Ecto neural progenitor cell (in vitro differentiated cells): Measurements from ENCODE around the gene PITHD1.
A peak's percentile ranks its signal among the peaks of the same experiment; 100 is the strongest.
"Not testable (repeated sequence)": the region's sequence is repeated elsewhere in the genome, so short reads cannot be mapped to it uniquely, and the experiment has no call there.

Experiments used
- DNase-seq: peaks from one replicate; pipeline ENCODE4 v3.0.0-alpha.2; 2018; ENCODE audit warnings: low spot score

Gene PITHD1

DNA sequence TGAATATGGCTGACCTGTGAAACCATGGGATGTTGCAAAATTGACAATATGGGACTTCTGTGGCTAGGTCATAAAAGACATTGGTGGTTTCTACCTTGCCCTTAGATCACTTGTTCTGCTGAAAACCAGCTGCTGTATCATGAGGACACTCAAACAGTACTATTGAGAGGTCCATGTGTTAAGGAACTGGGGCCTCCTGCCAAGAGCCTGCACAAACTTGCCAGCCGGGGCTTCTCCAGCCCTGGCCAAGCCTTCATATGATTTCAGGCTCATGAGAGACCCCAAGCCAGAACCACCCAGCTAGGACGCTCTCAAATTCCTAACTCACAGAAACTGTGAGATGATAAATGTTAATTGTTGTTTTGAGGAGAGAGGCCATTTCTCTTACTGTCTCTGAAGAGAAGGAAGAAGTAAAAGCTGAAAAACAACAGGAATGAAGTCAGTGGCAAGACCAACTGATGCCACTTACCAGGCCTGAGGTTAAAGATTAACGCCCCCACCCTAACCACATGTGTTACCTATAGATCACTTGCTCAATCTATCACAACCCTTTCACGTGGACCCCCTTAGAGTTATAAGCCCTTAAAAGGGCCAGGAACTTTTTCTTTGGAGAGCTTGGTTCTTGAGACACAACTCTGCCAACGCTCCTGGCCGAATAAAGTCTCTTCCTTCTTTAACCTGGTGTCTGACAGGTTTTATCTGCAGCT lies 3.9 kb upstream of the PITHD1 start:
- DNase-seq: no peak

DNA sequence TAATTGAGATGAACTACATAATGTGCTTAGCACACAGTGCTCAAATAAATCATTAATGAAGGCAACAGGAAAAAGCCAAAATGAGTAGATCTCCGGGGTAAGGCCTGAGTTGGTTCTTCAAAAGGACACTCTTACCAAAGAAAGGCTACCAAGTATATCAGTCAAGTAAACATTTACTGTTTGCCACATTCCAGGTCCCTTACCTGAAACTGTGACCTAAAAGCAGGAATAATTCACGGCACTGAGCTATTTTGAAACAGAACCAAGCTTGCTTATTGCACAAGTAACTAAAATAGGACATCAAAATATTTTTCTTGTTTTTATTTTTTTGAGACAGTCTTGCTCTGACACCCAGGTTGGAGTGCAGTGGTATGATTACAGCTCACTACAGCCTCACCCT lies 2.0 kb upstream of the PITHD1 start:
- DNase-seq: no peak

GRCh38 chr1:23779826-23780371 lies 1.7 kb downstream of the PITHD1 start:
- DNase-seq: no peak

DNA sequence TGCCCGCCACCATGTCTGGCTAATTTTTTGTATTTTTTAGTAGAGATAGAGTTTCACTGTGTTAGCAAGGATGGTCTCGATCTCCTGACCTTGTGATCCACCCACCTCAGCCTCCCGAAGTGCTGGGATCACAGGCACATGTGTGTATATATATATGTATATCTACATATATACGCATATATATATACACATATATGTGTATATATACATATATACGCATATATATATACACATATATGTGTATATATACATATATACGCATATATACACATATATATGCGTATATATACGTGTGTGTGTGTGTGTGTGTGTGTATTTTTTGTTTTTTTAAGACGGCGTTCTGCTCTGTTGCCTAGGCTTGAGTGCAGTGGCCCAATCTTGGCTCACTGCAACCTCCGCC lies 4.9 kb downstream of the PITHD1 start:
- DNase-seq: not testable (repeated sequence)

GRCh38 chr1:23784846-23785245 lies 6.6 kb downstream of the PITHD1 start:
- DNase-seq: no peak

DNA sequence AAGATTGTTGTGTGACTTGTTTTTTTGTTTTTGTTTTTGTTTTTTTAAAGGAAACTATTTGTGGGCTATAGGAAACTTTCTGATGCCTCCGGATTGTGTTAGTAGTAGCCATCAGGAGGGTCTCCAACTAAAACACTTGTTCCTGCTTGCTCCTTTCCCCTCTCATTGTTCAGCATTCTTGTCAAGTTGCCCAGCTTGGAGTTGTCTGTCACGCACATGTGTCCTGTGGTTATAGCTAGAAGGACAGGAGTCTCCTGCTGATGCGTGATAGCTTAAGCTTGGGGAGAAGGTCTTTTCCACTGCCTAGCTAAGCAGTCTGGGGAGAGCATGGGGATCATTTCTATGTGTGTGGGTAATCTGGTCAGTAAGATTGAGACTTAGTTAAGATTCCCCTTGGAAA lies 9.5 kb downstream of the PITHD1 start:
- DNase-seq: no peak

GRCh38 chr1:23788695-23789094 lies 10.5 kb downstream of the PITHD1 start:
- no peak for DNase-seq

GRCh38 chr1:23790696-23791515 lies 12.7 kb downstream of the PITHD1 start, which contains the start of gene LYPLA2:
Gene LYPLA2, plus strand, starts transcription at chr1:23791145. Its CDS starts 1,538 bp downstream, at chr1:23792683.
- DNase-seq: peak; percentile 92

DNA sequence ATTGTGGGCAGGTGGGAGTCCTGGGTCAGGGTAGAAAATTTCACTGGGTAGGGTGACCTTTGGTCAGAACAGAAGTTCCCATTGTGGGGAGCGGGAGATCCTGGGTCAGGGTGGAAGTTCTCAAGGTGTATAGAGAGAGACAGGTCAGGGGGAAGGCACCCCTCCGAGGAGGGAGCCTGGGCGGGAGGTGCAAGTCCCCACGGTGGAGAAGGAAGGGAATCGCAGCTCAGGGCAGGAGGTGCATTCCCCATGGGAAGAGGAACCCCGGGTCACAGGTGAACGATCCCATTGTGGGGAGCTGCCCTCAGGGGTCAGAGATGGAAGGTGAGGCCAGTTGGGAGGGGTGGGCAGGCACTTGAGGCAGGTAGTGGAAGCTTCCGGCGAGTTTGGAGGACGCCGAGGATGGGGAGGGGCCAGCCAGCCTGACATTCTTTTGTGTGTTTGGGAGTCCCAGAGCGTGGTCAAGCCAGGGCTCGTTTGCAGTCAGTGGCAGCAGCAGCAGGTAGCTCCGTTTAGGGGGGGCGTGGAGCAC lies 13.4 kb downstream of the PITHD1 start:
- no peak for DNase-seq

GRCh38 chr1:23792151-23792945 lies 14.1 kb downstream of the PITHD1 start:
- no peak for DNase-seq

GRCh38 chr1:23793018-23793781 lies 15.0 kb downstream of the PITHD1 start:
- DNase-seq: no peak

- no peak for DNase-seq
These were observed 15.9 kb downstream of the PITHD1 start for GRCh38 chr1:23793861-23794731.

GRCh38 chr1:23794732-23795182 lies 16.5 kb downstream of the PITHD1 start:
- not testable (repeated sequence) for DNase-seq

DNA sequence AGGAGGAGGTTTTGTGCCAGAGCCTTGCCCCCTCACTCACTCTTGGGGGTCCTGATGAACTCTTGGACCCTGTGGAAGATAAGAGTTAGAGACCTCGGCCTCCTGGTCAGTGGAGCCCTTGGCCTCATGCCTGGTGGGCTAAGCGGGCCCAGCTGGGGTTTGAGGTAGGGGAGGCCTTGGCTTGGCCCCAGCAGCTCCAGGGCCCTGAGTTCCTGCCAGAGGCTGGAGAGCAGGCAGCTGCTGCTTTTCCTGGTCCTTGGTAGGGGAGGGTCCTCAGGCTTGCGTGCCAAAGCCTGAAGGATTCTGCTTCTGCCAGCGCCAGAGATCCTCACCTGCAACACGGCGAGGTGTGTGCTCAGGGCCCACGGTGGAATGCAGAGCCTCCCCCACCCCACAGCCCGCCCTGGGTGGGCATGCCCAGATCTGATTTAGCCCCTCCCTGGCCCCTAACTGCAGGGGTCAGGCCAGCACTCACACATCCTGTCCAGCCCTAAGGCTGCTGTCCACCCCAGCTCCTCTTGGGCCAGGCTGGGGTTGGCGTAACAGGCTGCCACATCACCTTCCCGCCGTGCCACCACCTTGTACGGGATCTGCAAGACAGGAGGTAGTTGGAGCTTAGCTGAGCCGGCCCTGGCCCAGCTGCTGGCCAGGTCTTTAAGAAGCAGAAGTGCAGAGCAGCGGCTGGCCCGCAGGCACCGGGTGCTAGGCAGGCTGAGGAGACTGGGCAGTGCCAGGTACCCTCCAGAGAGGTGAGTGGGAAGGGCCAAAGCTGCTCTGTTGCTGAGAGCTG lies 17.7 kb downstream of the PITHD1 start:
- DNase-seq: no peak

DNA sequence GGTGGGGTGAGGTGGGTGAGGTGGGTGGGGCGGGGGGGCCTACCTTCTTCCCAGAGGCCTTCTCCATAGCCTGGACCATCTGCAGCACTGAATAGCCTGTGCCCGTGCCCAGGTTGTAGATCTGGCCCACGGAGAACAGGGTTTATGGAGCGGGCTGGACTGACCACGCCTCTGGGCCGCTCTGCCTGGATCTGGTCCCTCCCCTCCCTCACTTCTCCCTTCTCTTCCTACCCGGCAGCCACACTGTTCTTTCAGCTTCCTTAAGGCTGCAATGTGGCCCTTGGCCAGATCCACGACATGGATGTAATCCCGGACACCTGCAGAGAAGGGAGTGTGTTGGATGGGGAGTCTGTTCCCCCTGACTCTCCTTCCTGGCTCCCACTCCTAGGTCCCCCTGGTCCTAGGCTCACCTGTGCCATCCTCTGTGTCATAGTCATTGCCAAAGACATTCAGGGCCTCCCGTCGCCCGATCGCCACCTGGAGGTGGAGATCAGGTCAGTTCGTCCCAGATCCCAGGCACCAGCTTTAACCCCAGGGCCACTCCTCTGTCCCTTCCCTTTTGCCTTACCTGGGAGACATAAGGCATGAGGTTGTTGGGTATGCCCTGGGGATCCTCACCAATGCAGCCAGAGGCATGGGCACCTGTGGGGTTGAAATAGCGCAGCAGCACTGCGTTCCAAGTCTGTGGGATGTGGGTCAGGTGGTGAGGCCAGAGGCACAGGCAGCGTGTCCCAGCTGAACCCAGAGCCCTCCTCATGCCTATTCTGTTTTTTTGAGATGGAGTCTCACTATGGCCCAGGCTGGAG lies 18.5 kb downstream of the PITHD1 start:
- DNase-seq: no peak

DNA sequence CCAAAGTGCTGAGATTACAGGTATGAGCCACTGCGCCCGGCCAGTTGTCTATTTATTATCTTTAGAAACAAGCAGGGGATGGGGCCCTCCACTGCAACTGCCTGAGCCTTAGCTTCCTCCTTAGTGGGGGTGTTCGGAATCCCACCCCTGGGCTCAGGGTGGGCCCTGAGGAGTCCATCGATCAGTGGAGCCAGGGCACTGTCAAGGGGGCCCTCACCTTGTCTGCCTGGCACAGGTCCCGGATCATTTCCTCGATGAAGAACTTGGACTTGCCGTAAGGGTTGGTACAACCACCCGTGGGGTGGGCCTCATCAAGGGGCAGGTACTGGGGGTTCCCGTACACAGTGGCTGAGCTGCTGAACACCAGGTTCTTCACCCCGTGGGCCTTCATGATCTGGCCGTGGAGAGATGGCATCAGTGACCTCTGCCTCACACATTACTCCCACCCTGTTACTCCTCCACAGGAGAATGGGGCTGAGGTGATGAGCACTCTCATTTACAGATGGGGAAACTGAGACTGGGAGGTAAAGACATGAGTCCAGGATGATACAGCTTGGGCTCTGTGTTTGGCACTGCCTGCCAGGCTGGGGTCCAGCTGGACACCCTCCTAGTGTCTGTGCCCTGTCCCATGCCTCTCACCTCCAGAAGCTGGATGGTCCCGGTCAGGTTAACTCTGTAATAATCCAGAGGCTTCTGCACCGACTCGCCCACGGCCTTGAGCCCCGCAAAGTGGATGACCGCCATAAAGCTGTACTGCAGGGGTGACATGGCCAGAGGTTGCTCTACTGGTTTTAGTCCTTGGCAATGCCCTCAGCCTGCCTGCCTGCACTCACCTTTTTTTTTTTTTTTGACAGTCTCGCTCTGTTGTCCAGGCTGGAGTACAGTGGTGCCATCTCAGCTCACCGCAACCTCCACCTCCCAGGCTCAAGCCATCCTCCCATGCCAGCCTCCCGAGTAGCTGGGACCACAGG lies 19.5 kb downstream of the PITHD1 start:
- DNase-seq: no peak

DNA sequence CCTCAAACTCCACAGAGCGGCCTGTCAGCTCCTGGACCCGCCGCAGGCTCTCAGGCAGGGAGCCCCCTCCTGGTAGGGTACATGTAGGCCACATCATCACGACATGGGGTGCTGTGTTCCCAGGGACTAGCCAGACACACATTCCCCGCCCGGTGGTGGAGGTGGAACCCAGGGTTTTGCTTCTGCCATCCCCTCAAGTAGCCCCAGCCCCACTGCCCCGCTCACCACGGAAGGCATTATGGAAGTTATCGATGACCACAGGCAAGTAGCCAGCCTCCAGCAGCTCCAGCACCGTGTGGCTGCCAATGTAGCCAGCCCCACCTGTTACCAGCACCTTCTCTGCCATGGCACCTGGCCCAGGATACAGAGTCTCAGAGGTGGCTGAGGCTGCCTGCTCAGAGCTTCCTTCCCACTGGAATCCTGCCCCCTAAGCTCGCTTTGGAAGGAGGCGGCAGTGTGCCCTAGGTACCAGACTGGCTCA lies 20.5 kb downstream of the PITHD1 start:
- no peak for DNase-seq
